MCF 10A (cell line): ENCODE results near the gene GET3. TPM values are rescaled to one million over a fixed set of nuclear protein-coding genes. Genes with fewer than 3 reads are reported as not detected.

Source experiments
- BruUV-seq: library from RNA; stranded (reverse); fragments of 400-500 nt; replicated peaks from 2 replicates; lab custom pipeline; 2021; lab: Mats Ljungman, UMichigan
- CTCF ChIA-PET: fragments of 300-600 bp; sonication (Branson Sonifier 250); formaldehyde crosslinking; extraction: SDS; loops from one replicate; lab custom pipeline; 2021; ENCODE audit warnings: antibody characterized with exemption, inconsistent platforms; lab: Yijun Ruan, JAX
- POLR2A ChIA-PET: fragments of 300-600, 350-650 bp; sonication (Branson Sonifier 250); formaldehyde crosslinking; extraction: SDS; loops from one replicate; lab custom pipeline; 2020; ENCODE audit warnings: antibody characterized with exemption, inconsistent platforms; lab: Yijun Ruan, JAX
- DNase-seq: peaks from one replicate; pipeline ENCODE4 v3.0.0-alpha.2; 2018; ENCODE audit not compliant: unreplicated experiment
- H3K27ac Mint-ChIP-seq: one replicate; pipeline ENCODE4 v1.8.0; 2022; ENCODE audit warnings: mild to moderate bottlenecking, low read depth, mixed read lengths; ENCODE audit not compliant: unreplicated experiment
- H3K27me3 Mint-ChIP-seq: one replicate; pipeline ENCODE4 v1.8.0; 2022; ENCODE audit warnings: mixed read lengths; ENCODE audit not compliant: insufficient read depth, unreplicated experiment
- H3K36me3 Mint-ChIP-seq: one replicate; pipeline ENCODE4 v1.8.0; 2022; ENCODE audit warnings: mild to moderate bottlenecking, moderate library complexity, mixed read lengths; ENCODE audit not compliant: insufficient read depth, unreplicated experiment
- H3K4me1 Mint-ChIP-seq: one replicate; pipeline ENCODE4 v1.8.0; 2022; ENCODE audit warnings: mixed read lengths; ENCODE audit not compliant: insufficient read depth, unreplicated experiment
- H3K4me3 Mint-ChIP-seq: one replicate; pipeline ENCODE4 v1.8.0; 2022; ENCODE audit warnings: mild to moderate bottlenecking, moderate library complexity, mixed read lengths; ENCODE audit not compliant: unreplicated experiment
- H3K9me3 Mint-ChIP-seq: one replicate; pipeline ENCODE4 v1.8.0; 2022; ENCODE audit warnings: mixed read lengths; ENCODE audit not compliant: unreplicated experiment
- CTCF ChIP-seq: fragments of 200-600 bp; IDR thresholded peaks from one replicate; pipeline ENCODE4 v1.8.0; 2022; ENCODE audit warnings: antibody characterized with exemption, mild to moderate bottlenecking; ENCODE audit not compliant: unreplicated experiment
- intact Hi-C: fragments of 100-400 bp; cut with micrococcal nuclease; formaldehyde crosslinking; loops from 2 replicates; pipeline ENCODE4 v1.14.1; 2022
- total RNA-seq: library from RNA; stranded (reverse); gene quantifications from 2 replicates; pipeline ENCODE4 v1.2.3, GENCODE V29; 2022

The GET3 gene
- total RNA-seq, 1 experiment from 2014 or later: 62.9 TPM

- H3K27ac Mint-ChIP-seq: peak overlapping the region; percentile 95
- H3K27me3 Mint-ChIP-seq: no peaks in the 10 kb centered on the region
- peaks cover 29% of the 10 kb centered on the region for H3K4me1 Mint-ChIP-seq
- H3K4me3 Mint-ChIP-seq: peak overlapping the region; percentile 94
- no TSS peak for BruUV-seq
- ChIA-PET CTCF (interaction anchor here (0.5 to 14.5 kb wide), 8 partner anchors 8 to 97 kb away, joined by 3 to 307 read pairs (median 3); partner anchors contain the start of gene HOOK2), POLR2A (interaction anchor here (0.7 to 8.4 kb wide), 12 partner anchors 7 to 1733 kb away, joined by 3 to 410 read pairs (median 11); partner anchors contain the start of genes HOOK2, PRDX2, RNASEH2A and THSD8)
- H3K9me3 Mint-ChIP-seq: no peaks in the 10 kb centered on the region
- peaks cover 80% of the 10 kb centered on the region for H3K36me3 Mint-ChIP-seq
- DNase-seq: no peak
- intact Hi-C loops: loop anchor here (5.0 kb wide), 1 partner anchor 72 kb away; the partner anchor contains the start of gene TNPO2
- TF ChIP-seq CTCF: no peak
Measured at GRCh38 chr19:12794196-12794941, 57.1 kb downstream of the GET3 start.

DNA sequence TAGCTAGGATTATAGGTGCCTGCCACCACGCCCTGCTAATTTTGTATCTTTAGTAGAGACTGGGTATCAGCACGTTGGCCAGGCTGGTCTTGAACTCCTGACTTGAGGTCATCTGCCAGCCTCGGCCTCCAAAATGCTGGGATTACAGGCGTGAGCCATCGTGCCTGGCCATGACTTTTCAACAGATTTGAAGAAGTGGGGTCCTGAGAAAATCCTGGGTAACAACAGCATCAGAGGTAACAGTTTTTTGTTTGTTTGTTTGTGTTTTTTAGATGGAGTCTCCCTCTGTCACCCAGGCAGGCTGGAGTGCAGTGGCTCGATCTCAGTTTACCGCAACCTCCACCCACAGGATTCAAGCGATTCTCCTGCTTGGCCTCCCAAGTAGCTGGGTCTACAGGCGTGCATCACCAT lies 57.7 kb downstream of the GET3 start:
- no peak for TF ChIP-seq CTCF
- intact Hi-C loops: loop anchor here (5.0 kb wide), 1 partner anchor 73 kb away; the partner anchor contains the start of gene TNPO2
- H3K4me3 Mint-ChIP-seq: no peak overlapping the region

GRCh38 chr19:12796146-12797071 lies 59.1 kb downstream of the GET3 start:
- H3K27ac Mint-ChIP-seq: peak overlapping the region; percentile 84
- H3K9me3 Mint-ChIP-seq: no peaks in the 10 kb centered on the region
- DNase-seq: peak; percentile 87
- H3K4me3 Mint-ChIP-seq: peak overlapping the region; percentile 35
- TF ChIP-seq CTCF: peak; percentile 94
- no TSS peak for BruUV-seq
- intact Hi-C loops: loop anchor here (1.0 kb wide), 5 partner anchors 19 to 120 kb away; no protein-coding TSS in a partner anchor
- peaks cover 18% of the 10 kb centered on the region for H3K4me1 Mint-ChIP-seq
- H3K36me3 Mint-ChIP-seq: peaks cover 74% of the 10 kb centered on the region
- CTCF ChIA-PET: interaction anchor here (0.5 to 14.5 kb wide), 32 partner anchors 9 to 1135 kb away, joined by 3 to 307 read pairs (median 4); partner anchors contain the start of genes DNASE2, GCDH, HOOK2 and MAN2B1
- POLR2A ChIA-PET: interaction anchor here (0.9 to 8.4 kb wide), 14 partner anchors 10 to 115 kb away, joined by 3 to 410 read pairs (median 5); partner anchors contain the start of genes DHPS, GET3, HOOK2 and RNASEH2A
- no peaks in the 10 kb centered on the region for H3K27me3 Mint-ChIP-seq

More for the DNA sequence above, 57.7 kb downstream of the GET3 start:
- ChIA-PET CTCF (interaction anchor here (0.5 to 14.5 kb wide), 12 partner anchors 9 to 1966 kb away, joined by 3 to 307 read pairs (median 4); partner anchors contain the start of gene HOOK2), POLR2A (interaction anchor here (0.7 to 8.4 kb wide), 10 partner anchors 11 to 74 kb away, joined by 3 to 410 read pairs (median 4); partner anchors contain the start of genes HOOK2, RNASEH2A and TNPO2)
- no peaks in the 10 kb centered on the region for H3K27me3 Mint-ChIP-seq
- H3K36me3 Mint-ChIP-seq: peaks cover 80% of the 10 kb centered on the region
- BruUV-seq: no TSS peak
- H3K27ac Mint-ChIP-seq: no peak overlapping the region
- DNase-seq: no peak
- H3K4me1 Mint-ChIP-seq: peaks cover 29% of the 10 kb centered on the region
- no peaks in the 10 kb centered on the region for H3K9me3 Mint-ChIP-seq
